NCI-H1417 (cell line): ENCODE measurements around the gene RPRD1A.
"Not testable (repeated sequence)": the region's sequence is repeated elsewhere in the genome, so short reads cannot be mapped to it uniquely, and the experiment has no call there.

Source experiments
- DNase-seq, 3 experiments: peaks; one replicate each; lab custom pipeline; 2025; lab: John Stamatoyannopoulos, UW

The RPRD1A gene

GRCh38 chr18:35968278-35968880 is 99.0 kb downstream of the RPRD1A start:
- no peak for DNase-seq

DNA sequence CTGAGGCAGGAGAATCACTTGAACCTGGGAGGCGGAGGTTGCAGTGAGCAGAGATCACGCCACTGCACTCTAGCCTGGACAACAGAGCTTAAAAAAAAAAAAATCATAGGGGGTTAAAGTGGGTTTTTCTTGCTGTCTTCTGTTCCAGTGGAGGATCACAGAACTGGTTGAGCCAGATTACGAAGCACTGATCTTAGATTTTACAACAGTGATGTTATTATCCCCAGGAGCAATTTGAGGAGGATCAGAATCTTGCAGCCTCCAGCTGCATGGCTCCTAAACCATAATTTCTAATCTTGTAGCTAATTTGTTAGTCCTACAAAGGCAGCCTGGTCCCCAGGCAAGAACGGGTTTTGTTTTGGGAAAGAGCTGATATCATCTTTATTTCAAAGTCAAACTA is 99.5 kb downstream of the RPRD1A start:
- not testable (repeated sequence) for DNase-seq

DNA sequence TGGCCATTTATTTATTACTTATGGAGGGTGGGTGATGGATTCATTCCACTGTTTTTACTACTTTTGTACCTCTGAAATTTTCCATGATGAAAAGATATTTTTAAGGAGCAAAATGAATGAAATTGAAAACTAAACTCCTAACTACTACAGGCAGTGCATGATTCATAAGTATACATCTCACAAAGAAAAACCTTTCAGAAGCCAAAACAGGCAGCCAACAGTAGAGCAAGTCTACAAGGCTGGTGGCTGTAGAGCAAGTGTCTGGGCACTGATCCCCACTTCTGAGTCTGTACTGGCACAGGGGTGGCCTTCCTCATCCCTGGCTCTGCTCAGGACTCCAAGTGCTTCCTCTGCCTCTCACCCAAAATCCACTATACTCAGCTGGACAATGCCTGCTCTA is 103.0 kb downstream of the RPRD1A start:
- no peak for DNase-seq

GRCh38 chr18:35962320-35962719 is 105.0 kb downstream of the RPRD1A start:
- DNase-seq: no peak

GRCh38 chr18:35956226-35956625 is 111.1 kb downstream of the RPRD1A start:
- DNase-seq: no peak

DNA sequence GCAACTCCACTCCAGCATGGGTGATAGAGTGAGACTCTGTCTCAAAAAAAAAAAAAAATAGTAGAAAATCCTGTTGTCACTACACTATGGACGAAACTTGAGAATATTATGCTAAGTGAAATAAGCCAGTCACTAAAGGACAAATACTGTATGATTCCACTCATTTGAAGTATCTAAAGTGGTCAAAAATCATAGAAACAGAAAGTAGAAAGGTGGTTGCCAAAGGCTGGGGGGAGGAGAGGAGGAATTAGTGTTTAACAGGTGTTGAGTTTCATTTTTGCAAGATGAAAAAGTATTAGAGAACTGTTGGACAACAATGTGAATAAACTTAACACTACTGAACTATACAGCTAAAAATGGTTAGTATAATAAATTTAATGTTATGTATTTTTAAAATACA is 113.7 kb downstream of the RPRD1A start:
- no peak for DNase-seq

- no peak for DNase-seq
Observed at GRCh38 chr18:35950628-35950982, 116.8 kb downstream of the RPRD1A start.

- peak; percentile 62 to 86 (median 76) for DNase-seq
Observed at GRCh38 chr18:35949903-35950627, 117.3 kb downstream of the RPRD1A start.

DNA sequence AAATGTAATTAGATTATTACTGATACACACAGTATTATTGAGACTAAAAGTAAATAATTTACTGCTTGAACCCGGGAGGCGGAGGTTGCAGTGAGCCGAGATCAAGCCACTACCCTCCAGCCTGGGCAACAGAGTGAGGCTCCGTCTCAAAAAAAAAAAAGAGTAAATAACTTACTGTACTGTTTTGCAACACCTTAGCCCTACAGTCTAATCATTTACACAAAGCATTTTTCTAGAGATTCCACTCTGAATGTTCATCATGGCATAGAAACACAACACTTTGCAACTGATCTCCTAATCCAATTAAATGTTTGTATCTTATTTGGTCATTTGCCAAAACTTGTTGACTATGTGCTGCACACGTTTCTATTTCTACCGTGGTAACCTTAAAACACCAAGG is 118.3 kb downstream of the RPRD1A start:
- no peak for DNase-seq

DNA sequence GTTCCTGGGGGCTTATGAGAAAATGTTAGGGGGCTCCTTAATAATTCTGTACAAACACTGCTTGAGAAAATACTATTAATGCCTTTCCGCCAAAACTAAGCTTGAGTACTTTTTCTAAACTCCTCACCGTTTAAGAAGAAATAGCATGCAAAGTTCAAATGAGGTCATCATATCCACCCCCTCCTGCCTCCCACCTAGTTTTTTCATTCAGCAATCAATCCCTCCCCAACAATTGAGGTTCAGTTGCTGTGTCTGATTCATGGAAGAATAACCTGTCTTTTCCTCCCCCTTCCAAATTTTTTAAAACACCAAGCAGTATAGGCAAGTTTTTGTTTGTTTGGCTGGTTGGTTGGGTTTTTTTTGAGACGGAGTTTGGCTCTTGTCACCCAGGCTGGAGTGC is 119.3 kb downstream of the RPRD1A start:
- no peak for DNase-seq

DNA sequence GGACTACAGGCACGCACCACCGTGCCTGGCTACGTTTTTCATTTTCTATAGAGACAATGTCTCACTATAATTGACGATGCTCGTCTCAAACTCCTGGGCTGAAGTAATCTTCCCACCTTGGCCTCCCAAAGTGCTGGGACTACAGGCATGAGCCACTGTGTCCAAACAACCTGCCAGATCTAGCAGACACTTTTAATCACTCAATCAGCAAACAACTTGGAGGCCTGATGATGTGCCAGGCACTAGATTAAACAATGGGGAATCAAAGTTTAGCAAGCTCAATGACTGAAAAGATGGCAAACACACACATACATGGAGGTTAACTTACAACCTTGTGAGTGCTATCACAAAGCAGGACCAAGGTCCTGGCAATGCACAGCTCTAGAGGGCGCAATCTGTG is 124.7 kb downstream of the RPRD1A start:
- no peak for DNase-seq

GRCh38 chr18:35942133-35942532 is 125.2 kb downstream of the RPRD1A start:
- no peak for DNase-seq

- peak in 1 of 3 experiments; percentile 34 for DNase-seq
Observed at GRCh38 chr18:35941299-35941698, 126.1 kb downstream of the RPRD1A start.
